SIG-M5 treated with dmso at 0.1 percent for 504 hours (cell line): Measurements from ENCODE around the gene NDST4.

Experiments used
- DNase-seq: peaks from one replicate; lab custom pipeline; 2025; ENCODE audit not compliant: unreplicated experiment; lab: John Stamatoyannopoulos, UW

The NDST4 gene

GRCh38 chr4:115113506-115114106 lies at the start of gene NDST4:
Gene NDST4, minus strand, starts transcription at chr4:115113620. Its CDS starts 36,584 bp downstream, at chr4:115077036.
- no peak for DNase-seq

GRCh38 chr4:115159141-115159540 lies 45.7 kb upstream of the NDST4 start:
- no peak for DNase-seq

DNA sequence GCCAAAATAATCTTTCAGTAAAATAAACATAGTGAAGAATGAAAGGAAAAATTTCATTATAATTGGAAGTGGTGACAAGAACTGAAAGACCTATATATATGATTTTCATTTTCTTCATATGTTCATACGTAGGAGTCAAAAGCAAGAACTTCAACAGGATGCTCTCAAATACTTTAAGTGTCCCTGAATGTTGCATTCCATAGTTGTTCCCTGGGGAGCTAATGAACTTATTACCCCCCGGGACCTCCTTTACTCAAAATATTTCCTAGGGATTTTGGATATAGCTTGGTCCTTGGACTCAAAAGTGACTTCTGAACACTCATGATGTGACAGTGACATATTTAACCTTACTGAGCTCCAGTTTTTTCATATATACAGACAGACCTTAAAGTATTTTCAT lies 44.9 kb upstream of the NDST4 start:
- DNase-seq = no peak

GRCh38 chr4:115154826-115155225 lies 41.4 kb upstream of the NDST4 start:
- peak; percentile 4 for DNase-seq

DNA sequence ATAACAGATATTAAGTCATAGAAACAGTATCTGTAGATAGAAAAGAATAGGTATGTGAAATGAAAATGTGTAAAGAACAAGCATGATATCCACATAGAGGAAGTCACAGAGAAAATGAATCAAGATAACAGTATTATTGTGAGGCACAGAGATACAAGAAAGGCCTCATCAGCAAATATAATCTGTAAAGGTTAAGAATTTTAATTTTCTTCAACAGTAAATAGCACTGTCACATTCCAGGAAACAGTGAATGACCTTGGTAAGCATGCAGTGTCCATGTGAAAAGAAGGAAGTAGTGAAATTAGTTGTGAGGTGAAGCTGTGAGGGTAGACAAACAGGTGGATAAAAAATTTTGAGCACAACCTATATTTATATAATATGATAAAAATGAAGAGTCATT lies 39.5 kb upstream of the NDST4 start:
- DNase-seq = no peak

- no peak for DNase-seq
These were observed 38.7 kb upstream of the NDST4 start for GRCh38 chr4:115152081-115152480.

- no peak for DNase-seq
These were observed 35.7 kb upstream of the NDST4 start for GRCh38 chr4:115149106-115149505.

DNA sequence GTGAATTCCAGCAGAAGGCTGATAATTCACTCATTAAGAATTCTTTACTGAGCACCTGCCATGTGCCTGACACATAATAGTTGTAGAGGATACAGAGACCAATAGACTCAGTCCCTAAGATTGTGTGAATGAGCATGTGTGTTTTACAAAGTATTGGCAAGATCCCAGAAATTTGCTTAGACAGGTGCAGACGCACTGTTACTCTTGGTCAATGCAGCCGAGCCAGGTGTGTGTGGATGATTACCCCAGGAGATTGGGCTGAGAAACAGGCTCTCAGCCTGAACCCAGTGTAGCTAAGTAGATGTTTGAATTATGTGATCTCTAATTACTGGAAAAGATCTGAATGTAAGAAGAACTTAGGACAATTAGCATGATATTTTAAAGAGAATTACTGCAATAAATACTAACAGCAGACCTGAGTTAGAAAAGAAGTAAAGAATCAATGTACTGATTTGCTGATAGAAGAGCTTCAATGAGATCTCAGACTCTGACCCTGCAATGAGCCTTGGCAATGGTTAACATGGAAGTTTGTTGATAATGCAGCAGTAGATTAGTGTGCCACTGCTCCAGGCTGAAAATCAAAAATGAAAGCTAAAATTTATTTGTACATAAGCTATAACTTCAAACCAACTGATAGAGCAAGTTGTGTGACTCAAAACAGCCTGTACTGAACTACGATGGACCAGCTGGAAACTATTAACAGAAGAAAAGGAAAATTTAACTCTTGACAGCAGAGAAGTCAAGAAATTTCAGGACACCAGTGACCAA lies 32.2 kb upstream of the NDST4 start:
- DNase-seq = no peak

GRCh38 chr4:115128037-115128436 lies 14.6 kb upstream of the NDST4 start:
- DNase-seq = no peak

DNA sequence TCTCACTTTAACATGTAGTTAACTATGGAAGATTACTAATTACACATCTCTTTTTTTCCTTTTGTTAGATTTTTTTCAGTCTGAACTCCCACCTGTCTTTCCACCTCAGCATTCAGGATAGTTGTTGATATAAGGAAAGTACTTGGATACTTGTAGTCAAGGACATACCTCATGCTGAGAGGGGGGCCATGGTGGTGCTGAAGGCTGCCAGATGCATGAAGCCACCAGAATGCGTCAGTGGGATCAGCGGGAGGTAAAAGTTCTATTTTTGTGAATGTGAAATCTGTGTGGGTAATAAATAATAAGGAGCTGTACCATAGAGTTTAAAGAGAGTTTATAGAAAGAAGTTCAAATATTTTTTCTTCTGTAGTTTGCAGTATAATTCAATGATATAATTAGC lies 13.1 kb upstream of the NDST4 start:
- no peak for DNase-seq

DNA sequence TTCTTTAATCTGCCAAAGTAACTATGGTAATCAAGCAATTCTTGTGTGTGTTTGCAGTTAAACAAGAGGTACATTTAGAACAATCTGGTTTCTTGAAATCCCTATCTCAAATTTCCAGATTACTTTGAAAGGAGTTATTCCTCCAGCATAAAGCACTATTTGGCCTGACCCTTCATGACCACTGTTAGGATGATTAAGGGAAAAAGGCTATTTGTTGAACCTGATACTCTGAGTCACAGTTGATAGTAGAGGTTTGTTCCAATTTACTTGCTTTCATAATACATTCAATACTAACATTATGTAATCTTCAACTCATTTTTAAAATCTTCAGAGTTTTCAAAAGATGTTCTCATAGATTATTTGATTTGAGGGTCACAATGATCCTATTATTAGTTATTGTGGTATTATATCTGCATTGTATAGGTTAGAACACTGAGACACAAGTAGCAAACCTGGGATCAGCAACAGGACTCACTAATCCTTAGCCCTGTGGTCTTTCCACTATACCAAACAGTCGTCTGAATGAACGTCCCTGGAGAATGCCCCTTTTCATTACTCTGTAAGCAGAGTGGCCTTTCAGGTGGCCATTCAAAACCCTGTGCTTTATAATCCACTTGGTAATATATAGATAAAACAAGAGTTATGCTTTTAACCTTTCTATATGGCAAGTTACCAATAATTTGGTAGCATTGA lies 8.1 kb upstream of the NDST4 start:
- DNase-seq = no peak

DNA sequence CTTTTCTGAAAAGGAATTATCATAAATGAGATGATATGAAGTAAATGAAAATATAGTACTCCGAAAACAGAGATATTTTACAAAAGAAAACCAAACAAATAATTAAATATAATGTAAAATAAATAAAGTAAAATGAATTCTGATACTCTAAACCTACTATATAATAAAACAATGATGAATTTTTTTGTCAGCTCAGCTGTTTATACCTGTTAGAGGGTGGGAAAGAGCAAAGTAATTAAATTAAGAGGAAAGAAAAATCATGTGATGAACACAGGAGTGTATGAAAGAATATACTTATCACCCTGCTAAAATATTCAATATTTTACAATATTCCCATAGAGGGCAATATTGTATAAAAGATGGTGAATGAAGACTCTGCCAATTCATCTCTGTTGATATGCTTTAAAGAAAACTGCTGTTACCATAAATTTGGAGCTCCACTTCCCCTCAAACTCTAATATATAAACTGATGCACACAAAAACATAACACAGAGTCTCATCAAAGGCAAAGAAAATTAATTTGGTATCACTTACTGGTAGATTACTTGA lies 6.5 kb upstream of the NDST4 start:
- no peak for DNase-seq

- DNase-seq = no peak
These were observed 4.2 kb upstream of the NDST4 start for GRCh38 chr4:115117651-115118050.

- DNase-seq = no peak
These were observed 2.9 kb downstream of the NDST4 start for GRCh38 chr4:115110191-115111181.

GRCh38 chr4:115108850-115109249 lies 4.6 kb downstream of the NDST4 start:
- no peak for DNase-seq

DNA sequence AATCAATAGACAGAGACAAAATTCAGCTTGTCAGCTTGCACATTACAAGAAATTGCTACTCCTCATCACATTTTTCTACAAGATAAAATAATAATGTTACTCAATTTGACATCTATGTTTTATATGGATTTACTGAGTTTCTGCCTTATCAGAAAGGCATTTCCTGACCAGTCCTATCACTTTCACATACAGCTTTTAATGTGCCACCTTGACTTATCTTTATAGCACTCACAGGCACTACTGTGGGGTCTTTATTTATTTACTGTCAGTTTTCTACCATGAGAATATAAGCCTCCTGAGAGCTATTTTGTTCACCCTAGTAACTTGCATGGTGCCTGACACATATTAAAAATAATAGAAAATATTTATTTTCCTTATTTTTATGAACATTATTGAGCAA lies 6.0 kb downstream of the NDST4 start:
- no peak for DNase-seq

DNA sequence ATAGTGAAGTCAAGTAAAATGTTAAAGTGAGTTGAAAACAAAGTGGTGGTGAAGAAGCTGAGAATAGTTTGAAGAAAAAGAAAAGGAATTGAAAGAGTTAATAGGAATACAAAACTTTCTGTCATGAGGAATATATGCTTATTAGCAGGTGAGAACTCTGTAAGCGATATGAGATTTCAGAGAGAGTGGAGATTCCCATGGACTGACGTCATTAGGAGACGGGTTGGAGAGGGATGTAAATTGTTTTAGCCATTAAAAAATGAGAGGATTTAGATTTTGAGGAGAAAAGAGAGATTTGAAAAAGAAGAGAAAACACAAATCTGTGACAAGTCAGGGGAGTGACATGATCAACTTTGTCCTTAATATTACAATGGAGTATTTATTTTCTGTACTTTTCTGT lies 11.7 kb downstream of the NDST4 start:
- DNase-seq = no peak

DNA sequence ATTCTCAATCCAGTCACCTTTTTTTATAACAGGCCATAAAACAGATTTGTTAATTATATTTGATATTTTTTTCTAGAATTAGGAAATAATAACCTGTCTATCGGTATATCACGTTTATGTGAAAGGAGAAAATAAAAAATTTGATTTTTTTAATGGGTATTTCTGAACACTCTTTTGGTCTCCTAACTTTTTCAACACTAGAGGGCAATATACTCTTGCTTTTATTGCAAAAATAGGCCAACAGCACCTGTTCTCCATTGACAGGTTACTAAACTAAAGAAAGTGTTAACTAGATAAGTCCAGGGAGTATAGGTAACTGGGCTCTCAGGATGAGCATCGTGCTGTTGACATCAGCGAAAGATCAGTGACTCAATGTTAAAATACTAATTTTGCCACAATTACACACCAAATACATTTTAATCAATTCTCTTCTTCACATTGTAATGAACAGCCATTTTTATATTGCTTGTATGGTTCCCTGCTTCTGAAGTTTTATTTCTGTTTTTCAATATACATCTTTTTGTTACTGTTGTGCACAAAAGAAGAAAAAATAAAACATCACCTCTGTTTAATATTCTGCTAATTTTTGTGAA lies 22.8 kb downstream of the NDST4 start:
- peak; percentile 29 for DNase-seq

DNA sequence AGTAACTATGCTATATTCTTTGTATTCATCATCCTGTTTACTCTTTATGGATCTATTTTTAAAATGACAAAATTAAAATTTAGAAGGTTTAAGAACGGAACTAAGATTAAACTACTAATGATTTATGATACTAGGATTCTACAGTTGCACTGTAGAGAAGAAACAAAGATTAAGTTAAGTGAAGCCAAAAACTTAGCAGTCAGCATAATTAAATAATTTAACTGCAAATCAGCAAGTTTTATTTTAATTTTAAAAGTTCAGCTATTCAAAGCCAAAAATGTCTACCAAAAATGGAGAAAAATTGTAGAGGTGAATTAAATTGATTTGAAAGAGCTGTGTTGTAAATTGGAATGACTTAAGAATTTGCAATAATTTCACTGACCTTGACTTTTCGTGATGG lies 30.8 kb downstream of the NDST4 start:
- DNase-seq = no peak

DNA sequence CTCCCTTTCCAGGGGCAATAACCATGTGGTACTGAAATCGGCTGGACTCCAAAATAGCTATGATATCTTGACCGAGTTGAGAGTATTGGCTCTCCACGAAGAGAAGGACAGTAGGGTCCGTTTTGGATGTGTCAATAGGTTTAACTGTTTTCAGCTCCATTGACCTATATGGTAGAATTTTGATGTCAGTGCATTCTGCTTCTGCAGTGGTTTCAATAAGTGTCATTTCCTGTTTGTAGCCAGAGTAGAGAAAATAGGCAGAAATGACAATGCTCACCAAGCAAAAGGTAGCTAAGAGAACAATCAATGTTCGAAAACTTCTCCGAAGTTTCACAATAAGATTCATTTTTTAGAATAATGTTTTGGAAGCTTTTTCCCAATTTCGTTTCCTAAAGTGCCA lies 36.7 kb downstream of the NDST4 start:
- DNase-seq = no peak
